ENCODE measurements around the gene TCF4.

The TCF4 gene

DNA sequence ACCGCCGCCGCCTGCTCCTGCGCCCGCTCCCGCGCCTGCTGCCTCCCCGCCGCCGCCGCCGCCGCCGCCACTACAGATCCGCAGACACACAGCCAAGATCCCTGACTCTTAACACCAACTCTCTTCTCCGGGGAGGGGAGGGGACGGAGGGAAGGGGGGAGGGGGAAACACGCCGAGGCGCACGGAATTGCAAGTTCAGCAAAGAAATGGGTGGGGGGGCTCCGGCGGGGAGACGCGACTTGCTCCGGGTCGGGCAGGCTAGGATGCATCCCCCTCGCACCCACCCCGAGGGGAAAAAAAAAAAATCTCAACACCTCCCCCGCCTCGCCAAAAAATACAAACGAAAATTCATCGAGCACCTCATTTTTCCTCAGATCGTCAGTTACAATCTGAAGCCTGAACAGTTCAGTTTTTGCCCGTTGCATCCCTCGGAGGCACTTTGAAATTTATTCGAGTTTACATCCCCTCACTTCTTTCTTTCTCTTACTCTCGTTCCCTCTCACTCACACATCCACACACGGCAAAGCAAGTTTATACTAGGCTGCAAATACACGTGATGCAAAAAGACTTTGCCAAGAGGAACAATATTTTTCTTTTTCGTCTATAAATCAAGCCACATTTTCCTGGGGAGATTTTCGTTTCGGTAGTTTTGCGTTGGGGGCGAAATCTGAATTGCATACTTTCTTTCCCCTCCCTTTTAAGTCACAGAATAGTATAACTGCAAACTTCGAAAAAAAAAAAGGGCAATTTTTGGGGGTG is at the start of gene TCF4:
Gene TCF4 (minus strand): TSS at position 82 of the 759 bp plus-strand sequence. CDS start 1,076 bp downstream, outside the sequence.
- peak; percentile 45 to 50 for DNase-seq

DNA sequence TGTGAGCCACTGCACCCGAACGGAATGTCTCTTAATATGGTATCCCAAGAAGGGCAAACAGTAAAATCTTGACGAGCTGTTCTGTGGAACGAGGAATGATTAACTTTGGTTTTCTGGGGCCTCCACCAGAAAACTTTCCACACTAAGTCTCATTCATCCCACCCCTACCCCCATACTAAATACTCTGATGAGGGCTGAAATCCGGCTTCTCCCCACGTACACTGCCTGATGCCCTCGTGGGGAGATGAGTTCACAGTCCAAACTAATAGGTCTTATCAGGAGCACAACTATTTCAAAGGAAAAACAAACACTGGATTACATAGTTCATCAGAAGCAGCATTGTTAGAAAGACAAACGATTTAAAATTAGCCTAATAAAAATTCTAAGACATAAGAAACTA is 49.2 kb upstream of the TCF4 start:
- DNase-seq, result no peak

- DNase-seq, result no peak
Observed at GRCh38 chr18:55635439-55635838, 47.4 kb upstream of the TCF4 start.

GRCh38 chr18:55634545-55634944 is 46.6 kb upstream of the TCF4 start:
- no peak for DNase-seq

GRCh38 chr18:55633032-55633431 is 45.0 kb upstream of the TCF4 start:
- DNase-seq, result no peak

GRCh38 chr18:55629133-55629532 is 41.1 kb upstream of the TCF4 start:
- DNase-seq, result no peak

GRCh38 chr18:55627007-55627406 is 39.0 kb upstream of the TCF4 start:
- DNase-seq, result no peak

DNA sequence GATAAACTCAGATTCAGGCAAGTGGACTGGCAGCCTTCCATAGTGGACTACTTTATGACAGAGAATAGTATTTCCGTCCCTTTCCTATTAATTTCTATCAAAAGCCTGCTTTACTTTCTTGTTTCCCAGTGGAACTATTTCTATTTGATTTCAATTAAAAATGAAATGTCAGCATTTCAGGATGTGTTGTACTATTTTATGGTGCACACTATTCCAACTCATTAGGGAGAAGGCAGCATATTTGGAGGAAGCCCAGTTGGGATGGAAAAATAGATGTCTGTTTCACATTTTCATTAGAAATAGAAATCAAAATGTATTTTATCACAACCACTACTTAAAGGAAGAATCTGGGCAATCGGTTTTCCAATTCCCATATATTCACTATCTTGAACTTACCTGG is 37.9 kb upstream of the TCF4 start:
- no peak for DNase-seq

- no peak for DNase-seq
Observed at GRCh38 chr18:55623626-55624025, 35.6 kb upstream of the TCF4 start.

GRCh38 chr18:55610506-55610905 is 22.5 kb upstream of the TCF4 start:
- no peak for DNase-seq

DNA sequence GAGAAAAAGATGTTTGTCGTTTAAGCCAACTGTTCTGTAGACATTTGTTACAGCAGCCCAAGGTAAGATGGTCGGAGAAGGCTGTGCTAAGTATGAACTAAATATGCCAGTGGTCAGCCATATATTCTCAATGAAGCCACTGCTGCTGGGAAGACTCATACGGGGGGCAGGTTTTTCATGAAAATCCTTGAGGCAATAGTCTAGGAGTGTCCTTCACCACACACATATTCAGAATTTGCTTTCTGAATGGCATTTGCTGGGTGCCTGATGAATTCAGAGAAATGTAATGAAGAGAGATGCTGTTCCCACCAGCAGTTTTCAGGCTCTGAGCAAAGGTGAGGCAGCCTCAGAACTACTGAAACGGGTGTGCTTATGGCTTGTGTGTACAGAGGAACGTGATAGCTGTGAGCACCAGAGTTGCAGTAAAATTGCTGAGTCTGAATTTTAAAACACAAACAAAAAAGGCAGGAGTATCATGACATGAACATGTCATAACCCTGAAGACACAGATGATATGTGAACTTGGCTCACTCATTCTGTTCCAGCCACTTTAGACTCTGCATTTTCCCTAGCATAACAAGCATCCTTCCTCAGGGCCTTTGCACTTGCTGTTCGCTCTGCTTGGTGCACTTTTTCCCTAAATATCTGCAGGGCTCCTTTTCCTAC is 21.3 kb upstream of the TCF4 start:
- no peak for DNase-seq

DNA sequence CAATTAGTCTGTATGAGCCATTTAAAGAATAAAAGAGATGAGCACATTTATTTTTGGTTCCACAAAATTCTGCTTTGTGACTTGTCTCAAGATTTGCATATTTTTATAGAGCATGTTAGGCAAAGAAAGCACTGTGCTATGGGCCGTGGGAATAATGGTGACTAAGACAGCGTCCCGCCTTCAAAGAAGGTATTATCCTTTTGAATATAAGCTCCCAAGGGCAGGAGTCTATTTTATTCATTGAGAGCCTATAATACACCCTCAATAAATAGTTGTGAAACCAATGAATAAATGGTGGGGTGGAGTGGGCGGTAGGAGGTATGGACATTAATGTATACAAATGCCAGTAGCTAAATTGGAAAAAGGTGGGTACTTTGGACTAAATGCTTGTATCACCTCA is 20.5 kb upstream of the TCF4 start:
- no peak for DNase-seq

DNA sequence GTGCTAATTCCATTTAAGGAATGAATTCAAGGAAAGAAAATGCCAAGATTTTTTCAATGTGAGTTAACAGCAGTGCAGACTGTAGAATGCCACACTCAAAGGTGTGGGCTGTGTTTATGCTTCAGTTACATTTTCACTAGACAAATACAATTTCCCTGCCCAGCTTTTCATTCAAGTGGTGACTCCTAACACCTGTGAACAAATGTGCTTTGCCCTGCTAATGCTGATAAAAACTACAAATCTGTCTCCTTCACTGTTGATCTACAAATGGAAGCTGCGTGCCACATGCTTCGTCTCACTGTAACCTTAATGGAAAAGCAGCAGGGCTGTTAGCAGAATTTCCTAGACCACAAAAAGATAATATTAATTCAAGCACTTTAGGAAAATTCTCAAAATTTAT is 19.8 kb upstream of the TCF4 start:
- DNase-seq, result no peak

DNA sequence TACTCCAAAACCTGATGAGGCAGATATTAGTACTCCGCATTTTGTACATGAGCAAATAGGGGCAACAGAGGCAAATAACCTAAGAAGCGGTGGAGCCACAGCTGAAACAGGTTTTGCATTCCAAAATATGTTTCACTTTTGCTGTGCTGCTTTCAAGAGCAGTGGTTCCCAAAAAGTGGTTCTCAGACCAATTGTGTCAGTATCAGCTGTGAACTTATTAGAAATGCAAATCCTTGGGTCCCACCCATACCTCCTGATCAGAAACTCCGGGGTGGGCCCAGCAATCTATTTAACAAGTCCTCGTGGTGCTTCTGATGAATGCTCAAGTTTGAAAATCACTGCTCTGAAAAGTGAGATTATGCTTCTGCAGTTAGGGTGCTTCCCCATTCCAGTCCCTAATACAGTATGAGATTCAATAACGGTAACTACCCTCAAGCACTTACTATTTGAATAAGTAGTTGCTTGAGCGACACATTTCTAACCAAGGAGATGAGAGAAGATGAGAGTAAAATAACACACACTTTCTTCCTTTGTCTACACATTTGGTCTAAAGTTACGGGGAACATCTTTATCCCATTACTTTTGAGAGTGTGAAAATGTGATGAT is 17.8 kb upstream of the TCF4 start:
- no peak for DNase-seq

GRCh38 chr18:55603775-55604174 is 15.8 kb upstream of the TCF4 start:
- DNase-seq, result no peak

GRCh38 chr18:55593888-55594287 is 5.9 kb upstream of the TCF4 start:
- DNase-seq, result no peak

GRCh38 chr18:55592572-55592971 is 4.6 kb upstream of the TCF4 start:
- DNase-seq, result no peak

DNA sequence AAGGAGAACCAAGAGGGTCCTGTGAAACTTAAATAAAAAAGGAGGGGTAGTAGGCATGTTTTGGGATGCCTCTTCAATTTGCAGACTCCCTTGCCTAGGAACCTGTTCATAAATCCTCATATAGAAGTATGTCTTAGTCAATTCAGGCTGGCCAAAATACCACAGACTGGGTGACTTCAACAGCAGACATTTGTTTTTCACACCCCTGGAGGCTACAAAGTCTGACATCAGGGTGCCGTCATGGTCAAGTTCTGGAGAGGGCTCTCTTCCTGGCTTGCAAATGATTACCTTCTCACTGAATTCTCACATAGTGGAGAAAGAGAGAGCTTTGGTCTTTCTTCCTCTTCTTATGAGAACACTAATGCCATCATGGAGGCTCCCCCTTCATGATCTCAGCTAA is 4.1 kb upstream of the TCF4 start:
- DNase-seq, result no peak

DNA sequence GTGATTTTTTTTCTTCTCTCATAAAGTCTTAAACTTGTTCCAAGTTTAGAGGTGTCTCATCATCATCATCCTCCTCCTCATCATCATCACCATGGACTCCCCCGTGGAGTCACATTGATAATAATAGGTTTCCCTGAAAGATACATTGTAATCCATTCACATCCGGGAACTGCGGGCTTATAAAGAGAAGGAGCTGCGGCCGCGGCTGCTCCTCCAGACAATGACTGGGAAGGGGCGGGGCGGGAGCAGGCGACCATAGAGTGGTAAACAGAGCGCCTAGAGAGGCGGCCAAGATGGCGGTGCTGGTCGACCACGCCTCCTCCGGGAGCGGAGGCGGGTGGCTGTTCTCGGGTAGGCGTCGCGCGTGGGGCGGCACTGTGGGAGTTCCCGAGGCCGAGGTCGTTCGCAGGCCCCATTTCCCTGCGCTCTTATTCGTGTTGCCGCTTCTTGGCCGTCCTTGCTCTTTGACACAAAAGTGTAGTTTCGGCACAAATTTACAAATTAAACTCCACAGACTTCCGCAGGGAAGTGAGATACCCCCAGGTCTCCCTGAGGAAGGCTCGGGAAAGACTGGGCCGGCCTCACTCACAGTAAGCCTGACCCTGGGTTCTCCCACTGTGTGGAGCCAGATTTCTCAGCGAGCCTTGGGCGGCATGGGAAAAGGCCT is 1.8 kb upstream of the TCF4 start:
- DNase-seq, result peak; percentile 93 to 95

DNA sequence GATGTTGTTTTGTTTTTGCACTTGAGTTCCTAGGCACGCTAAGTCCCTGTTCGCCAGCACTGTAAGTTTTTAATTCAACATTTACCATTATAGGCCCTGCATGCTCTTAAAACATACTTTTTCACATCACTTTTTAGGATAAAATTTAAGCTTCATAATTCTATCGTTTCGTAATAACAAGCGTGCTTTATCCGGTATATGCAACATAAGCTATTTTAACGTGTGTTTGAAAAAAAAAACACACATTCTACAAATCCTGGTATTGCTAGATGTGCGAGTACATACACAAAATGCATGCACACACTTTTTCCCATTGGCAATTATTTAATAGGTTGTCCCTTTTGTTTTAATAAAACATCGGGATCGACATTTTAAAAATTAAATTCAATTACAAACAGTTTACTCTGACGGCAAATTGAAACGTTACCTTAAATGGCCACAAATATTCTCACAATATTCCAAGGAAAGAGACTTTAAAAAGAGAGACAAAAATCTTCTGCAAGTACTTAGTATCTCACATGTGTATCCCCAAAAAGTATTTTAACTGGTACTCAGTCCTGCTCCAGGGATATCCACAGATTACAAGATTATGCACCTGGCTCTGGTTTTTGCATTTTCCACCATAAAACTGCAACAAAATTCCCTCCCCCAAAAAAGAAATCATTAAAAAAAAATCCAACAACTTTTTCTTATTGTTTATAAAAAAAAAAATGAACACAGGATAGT is 1.0 kb upstream of the TCF4 start:
- peak in 1 of 2 experiments; percentile 14 for DNase-seq

- DNase-seq, result peak in 1 of 2 experiments; percentile 66
Observed at GRCh38 chr18:55587418-55588110, 428 bp downstream of the TCF4 start.

DNA sequence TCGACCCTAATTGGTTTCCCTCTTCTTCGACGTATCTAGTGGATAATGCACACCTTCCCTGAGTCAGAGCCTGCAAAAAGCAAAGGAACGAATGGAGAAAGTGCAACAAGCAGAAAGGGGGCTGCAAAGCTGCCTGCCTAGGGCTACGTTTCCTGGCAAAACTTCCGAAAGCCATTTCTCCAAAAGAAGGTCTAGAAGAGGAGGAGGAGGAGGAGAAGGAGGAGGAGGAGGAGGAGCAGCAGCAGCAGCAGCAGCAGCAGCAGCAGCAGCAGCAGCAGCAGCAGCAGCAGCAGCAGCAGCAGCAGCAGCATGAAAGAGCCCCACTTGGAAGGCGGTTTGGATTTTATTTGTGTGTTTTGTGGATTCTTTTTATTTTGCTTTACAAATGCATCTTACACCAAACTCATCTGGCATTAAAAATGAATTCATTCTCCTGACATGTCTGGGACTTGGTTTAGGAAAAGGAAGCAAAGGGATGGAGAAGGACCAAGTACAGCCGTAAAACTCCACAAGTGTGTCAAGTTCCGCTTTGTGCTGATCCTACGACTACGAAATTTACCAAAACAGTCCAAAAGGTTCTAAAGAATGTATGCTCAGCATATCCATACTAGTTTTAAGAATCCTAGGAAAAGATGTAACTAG is 2.0 kb downstream of the TCF4 start:
- DNase-seq, result peak in 1 of 2 experiments; percentile 27

Data from NCI-H2081 (cell line).